ENCODE measurements around the gene PREB.

PREB gene

DNA sequence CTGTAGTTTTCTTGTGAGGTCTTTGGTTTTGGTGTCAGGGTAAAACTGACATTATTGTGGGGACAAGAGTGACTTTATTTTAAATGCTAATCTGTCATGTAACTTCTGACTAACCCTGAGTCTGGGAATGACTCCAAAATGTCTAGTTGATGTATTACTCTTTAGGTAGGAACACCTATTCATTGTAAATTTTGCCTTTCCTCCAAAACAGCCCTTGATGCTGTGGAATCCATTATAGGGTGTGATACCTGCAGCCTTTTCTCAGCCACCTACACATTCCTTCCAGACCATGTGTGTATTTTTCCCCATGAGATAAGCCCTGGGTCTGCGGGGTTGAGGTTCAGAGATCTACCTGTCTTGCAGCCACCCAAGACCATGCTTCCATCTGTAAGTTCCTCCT, 8.8 kb upstream of the PREB start:
- no peak for DNase-seq (ENCODE audit: low read depth)
- TF ChIP-seq, protein P1, sequence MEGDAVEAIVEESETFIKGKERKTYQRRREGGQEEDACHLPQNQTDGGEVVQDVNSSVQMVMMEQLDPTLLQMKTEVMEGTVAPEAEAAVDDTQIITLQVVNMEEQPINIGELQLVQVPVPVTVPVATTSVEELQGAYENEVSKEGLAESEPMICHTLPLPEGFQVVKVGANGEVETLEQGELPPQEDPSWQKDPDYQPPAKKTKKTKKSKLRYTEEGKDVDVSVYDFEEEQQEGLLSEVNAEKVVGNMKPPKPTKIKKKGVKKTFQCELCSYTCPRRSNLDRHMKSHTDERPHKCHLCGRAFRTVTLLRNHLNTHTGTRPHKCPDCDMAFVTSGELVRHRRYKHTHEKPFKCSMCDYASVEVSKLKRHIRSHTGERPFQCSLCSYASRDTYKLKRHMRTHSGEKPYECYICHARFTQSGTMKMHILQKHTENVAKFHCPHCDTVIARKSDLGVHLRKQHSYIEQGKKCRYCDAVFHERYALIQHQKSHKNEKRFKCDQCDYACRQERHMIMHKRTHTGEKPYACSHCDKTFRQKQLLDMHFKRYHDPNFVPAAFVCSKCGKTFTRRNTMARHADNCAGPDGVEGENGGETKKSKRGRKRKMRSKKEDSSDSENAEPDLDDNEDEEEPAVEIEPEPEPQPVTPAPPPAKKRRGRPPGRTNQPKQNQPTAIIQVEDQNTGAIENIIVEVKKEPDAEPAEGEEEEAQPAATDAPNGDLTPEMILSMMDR (IDR thresholded peaks at IDR 0.05; ENCODE audit: control insufficient read depth, insufficient read depth, low read depth, low read length, missing control alignments) = no peak
- H3K4me3 ChIP-seq (ENCODE audit: control insufficient read depth, low read depth, low read length) = no peak overlapping the region

DNA sequence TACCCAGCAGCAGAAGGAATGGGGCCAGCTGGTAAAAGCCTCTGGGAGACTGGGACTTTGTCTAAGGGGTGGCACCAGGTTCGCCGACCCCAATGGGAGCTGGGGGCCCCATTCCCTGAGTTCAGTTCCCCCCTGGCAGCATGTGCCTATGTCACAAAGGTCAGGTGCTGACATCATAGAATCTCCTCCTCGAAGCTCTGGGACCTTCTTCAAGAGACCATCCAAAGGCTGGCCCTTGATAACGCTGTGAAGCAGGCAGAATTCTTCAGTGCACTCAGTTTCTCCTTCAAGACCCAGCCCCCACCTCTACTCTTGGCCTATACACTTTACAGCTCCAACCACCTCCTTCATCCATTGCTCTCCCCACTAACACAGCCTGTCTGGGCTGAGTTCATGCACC, 4.9 kb upstream of the PREB start, which contains the start of gene PRR30:
Gene PRR30, minus strand, starts transcription at position 101 of the 400 bp plus-strand sequence. CDS start 1,081 bp downstream, outside the sequence.
- no peak within 1 kb of the TSS for H3K4me3 ChIP-seq (ENCODE audit: control insufficient read depth, low read depth, low read length)
- DNase-seq (ENCODE audit: low read depth) = no peak
- TF ChIP-seq, protein P1 (IDR thresholded peaks at IDR 0.05; ENCODE audit: control insufficient read depth, insufficient read depth, low read depth, low read length, missing control alignments) = no peak

DNA sequence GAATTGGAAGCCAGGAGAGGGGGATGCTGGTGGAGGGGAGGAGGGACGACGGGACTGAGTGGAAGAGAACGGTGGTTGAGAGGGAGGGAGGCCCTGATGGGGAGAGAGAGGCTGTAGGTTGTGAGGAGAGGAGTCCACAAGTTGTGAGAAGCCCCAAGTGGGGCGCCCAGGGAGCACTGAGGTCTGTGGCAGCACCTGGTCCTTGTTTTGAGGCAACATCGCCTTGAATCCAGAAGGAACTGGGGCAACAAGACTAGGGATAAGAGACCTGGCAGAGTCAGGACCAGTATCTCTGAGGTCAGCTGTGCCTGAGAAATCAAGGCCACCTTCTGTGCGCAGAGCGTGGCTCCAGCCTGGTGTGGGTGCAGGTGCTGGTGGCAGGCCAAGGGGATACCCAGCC, 3.7 kb upstream of the PREB start:
- no peak overlapping the region for H3K4me3 ChIP-seq (ENCODE audit: control insufficient read depth, low read depth, low read length)
- DNase-seq (ENCODE audit: low read depth) = no peak
- TF ChIP-seq, protein P1 (IDR thresholded peaks at IDR 0.05; ENCODE audit: control insufficient read depth, insufficient read depth, low read depth, low read length, missing control alignments) = no peak

DNA sequence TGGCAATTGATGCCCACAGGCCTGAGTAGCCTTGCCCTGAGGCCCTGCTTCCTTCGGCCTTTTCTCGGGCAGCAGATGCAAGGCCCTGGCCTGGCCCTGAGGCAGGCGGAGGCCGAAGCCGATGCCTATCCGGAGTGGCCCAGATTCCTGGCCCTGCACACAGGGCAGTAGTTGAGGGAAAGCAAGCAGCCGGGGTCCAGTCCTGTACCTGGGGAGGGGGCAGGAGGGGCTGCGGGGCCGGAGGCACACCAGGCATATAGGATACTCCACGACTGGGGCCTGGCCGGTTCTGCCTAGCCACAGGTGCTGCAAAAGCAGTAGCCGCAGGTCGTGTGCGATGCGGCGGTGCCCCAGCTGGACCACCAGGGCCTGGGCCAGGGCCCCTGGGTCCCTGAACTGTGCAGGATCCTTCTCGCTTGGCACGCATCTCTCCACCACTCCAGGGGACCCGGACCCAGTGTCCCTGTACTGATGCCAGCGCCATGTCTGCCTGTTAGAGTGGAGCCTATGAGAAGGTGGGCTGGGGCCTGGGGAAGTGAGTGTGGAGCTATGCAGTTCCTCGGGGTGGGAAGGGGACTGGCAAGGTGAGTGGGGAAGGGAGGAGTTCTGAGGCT, 3.0 kb upstream of the PREB start:
- TF ChIP-seq, protein P1 (IDR thresholded peaks at IDR 0.05; ENCODE audit: control insufficient read depth, insufficient read depth, low read depth, low read length, missing control alignments) = no peak
- DNase-seq (ENCODE audit: low read depth) = no peak
- no peak overlapping the region for H3K4me3 ChIP-seq (ENCODE audit: control insufficient read depth, low read depth, low read length)

DNA sequence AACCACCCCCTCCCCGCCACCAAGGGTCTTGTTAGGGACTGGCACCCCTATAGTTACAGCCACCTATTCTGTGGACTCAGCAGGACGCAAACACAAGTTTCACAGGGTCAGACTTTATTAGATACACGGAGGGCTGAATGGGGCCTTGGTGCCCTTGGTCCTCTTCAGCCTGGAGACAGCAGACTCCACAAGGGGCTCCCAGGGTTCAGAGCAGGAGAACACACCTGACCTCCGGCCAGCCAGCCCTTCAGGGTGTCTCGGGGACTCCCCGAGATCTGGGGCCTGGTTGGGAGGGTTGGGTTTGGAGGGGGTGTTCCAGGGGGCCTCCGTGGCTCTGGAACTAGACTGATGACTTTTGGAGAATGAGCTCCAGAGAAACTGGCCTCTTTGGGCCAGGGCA, 2.3 kb upstream of the PREB start:
- DNase-seq (ENCODE audit: low read depth) = no peak
- TF ChIP-seq, protein P1 (IDR thresholded peaks at IDR 0.05; ENCODE audit: control insufficient read depth, insufficient read depth, low read depth, low read length, missing control alignments) = no peak
- no peak overlapping the region for H3K4me3 ChIP-seq (ENCODE audit: control insufficient read depth, low read depth, low read length)

DNA sequence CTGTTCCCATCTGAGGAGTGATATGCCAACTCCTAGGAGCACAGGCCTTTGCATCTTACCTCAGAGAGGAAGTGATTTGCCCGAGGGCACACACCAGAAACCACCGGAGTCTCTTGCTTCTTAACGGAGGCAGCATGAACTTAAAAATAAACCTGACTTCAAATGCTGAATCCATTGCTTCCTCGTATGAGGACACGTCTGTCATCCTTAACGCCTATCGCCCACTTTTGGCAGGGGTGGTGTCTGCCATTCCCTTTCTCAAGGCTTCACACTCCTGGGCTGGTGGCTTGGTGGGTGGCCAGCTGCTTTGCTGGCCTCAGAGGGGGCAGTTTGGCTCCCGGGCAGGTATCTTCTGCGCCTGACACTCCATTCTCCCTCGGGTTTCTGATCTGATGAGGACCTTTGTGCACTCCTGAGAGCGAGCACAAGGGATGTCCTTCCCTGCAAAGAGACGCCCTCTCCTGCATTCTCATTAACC, 1.1 kb upstream of the PREB start:
- TF ChIP-seq, protein P1 (IDR thresholded peaks at IDR 0.05; ENCODE audit: control insufficient read depth, insufficient read depth, low read depth, low read length, missing control alignments) = no peak
- DNase-seq (ENCODE audit: low read depth) = no peak
- no peak overlapping the region for H3K4me3 ChIP-seq (ENCODE audit: control insufficient read depth, low read depth, low read length)

Measured in AG09309 (cell line).